B cell (primary cell): Measurements from ENCODE around the gene ARID1A. TPM values are rescaled to one million over a fixed set of nuclear protein-coding genes. Genes with fewer than 3 reads are reported as not detected.
"Not testable (repeated sequence)": the region's sequence is repeated elsewhere in the genome, so short reads cannot be mapped to it uniquely, and the experiment has no call there.

Source experiments
- ATAC-seq: fragments of 200-7000 bp; cut with Tn5 transposase; one replicate; pipeline ENCODE4 v1.10.0; 2021; ENCODE audit warnings: low read depth, mild to moderate bottlenecking, moderate number of reproducible peaks, moderate library complexity
- CTCF ChIA-PET: fragments of 350-600 bp; sonication (Branson Sonifier 250); formaldehyde crosslinking; loops from one replicate; lab custom pipeline; 2021; ENCODE audit warnings: antibody characterized with exemption, inconsistent platforms; lab: Charles Lee
- POLR2A ChIA-PET: fragments of 350-600 bp; sonication (Branson Sonifier 250); formaldehyde crosslinking; loops from one replicate; lab custom pipeline; 2021; ENCODE audit warnings: antibody characterized with exemption; lab: Charles Lee
- DNase-seq: peaks from one replicate; pipeline ENCODE4 v3.0.0; 2013
- H2AFZ ChIP-seq: 2 replicates; pipeline ENCODE4 v1.6.1; 2012; ENCODE audit warnings: mild to moderate bottlenecking, low read depth, low read length; ENCODE audit not compliant: insufficient read depth, poor library complexity, severe bottlenecking
- H3K27ac ChIP-seq, 2 donors: 1 replicate in 1 of 2; 2 replicates in 1 of 2; pipeline ENCODE4 v1.5.1; 2012 to 2013; ENCODE audit warnings: low read length in 2 of 2, mild to moderate bottlenecking in 2 of 2, moderate library complexity in 1 of 2
- H3K27me3 ChIP-seq, 4 experiments: fragments of 200-600 bp in 1 of 4; sonication (generic) in 1 of 4; replicated peaks in 1 of 4; 1 replicate in 2 of 4; 2 replicates in 2 of 4; pipeline versions ENCODE4 v1.6.1 to v1.7.0; 2013 to 2016; ENCODE audit warnings: low read length in 3 of 4, mild to moderate bottlenecking in 2 of 4, mixed read lengths in 1 of 4, moderate library complexity in 1 of 4; ENCODE audit not compliant: insufficient read depth in 4 of 4, control insufficient read depth in 3 of 4; ENCODE audit errors: control extremely low read depth in 1 of 4
- H3K36me3 ChIP-seq, 2 experiments: replicated peaks in 1 of 2; 1 replicate in 1 of 2; 2 replicates in 1 of 2; pipeline versions ENCODE4 v1.6.1 to v1.7.1; 2013; ENCODE audit warnings: low read length in 1 of 2; ENCODE audit not compliant: insufficient read depth in 2 of 2, control insufficient read depth in 1 of 2; ENCODE audit errors: control extremely low read depth in 1 of 2, extremely low read depth in 1 of 2
- H3K4me1 ChIP-seq, 2 donors: fragments of 200-600 bp in 1 of 2; sonication (generic) in 1 of 2; 1 replicate in 1 of 2; 2 replicates in 1 of 2; pipeline versions ENCODE4 v1.5.1 to v1.6.1; 2013 to 2017; ENCODE audit warnings: low read length in 2 of 2; ENCODE audit not compliant: control insufficient read depth in 2 of 2, insufficient read depth in 2 of 2
- H3K4me2 ChIP-seq: replicated peaks from 2 replicates; pipeline ENCODE3; 2012; ENCODE audit warnings: mild to moderate bottlenecking, low read depth, low read length; ENCODE audit not compliant: poor library complexity, severe bottlenecking
- H3K4me3 ChIP-seq, 5 experiments: fragments of 200-600 bp in 1 of 5; sonication (generic) in 1 of 5; 1 replicate in 3 of 5; 2 replicates in 2 of 5; pipeline versions ENCODE4 v1.5.1 to v1.7.0; 2011 to 2016; ENCODE audit warnings: low read length in 4 of 5, mild to moderate bottlenecking in 4 of 5, low read depth in 2 of 5, control low read depth in 1 of 5, moderate library complexity in 1 of 5; ENCODE audit not compliant: insufficient read depth in 1 of 5; ENCODE audit errors: control extremely low read depth in 1 of 5, extremely low read depth in 1 of 5
- H3K79me2 ChIP-seq: fragments of 200-600 bp; sonication (generic); one replicate; pipeline ENCODE4 v1.6.0; 2016; ENCODE audit warnings: low read length; ENCODE audit not compliant: control insufficient read depth, insufficient read depth
- H3K9ac ChIP-seq: fragments of 200-600 bp; sonication (generic); 2 replicates; pipeline ENCODE4 v1.6.1; 2017; ENCODE audit warnings: mild to moderate bottlenecking, low read length, moderate library complexity
- H3K9me3 ChIP-seq, 3 donors: one replicate each; pipeline versions ENCODE4 v1.6.1 to v1.7.1; 2013; ENCODE audit warnings: low read length in 2 of 3; ENCODE audit not compliant: control insufficient read depth in 2 of 3, insufficient read depth in 1 of 3; ENCODE audit errors: control extremely low read depth in 1 of 3
- H4K20me1 ChIP-seq: 2 replicates; pipeline ENCODE4 v1.6.0; 2012; ENCODE audit warnings: mild to moderate bottlenecking, low read length; ENCODE audit not compliant: insufficient read depth, control insufficient read depth, poor library complexity, severe bottlenecking
- H3K27ac Mint-ChIP-seq: one replicate; pipeline ENCODE4 v1.8.0; 2021; ENCODE audit warnings: mixed read lengths
- H3K27me3 Mint-ChIP-seq: one replicate; pipeline ENCODE4 v1.8.0; 2021; ENCODE audit warnings: mixed read lengths
- H3K4me1 Mint-ChIP-seq: one replicate; pipeline ENCODE4 v1.8.0; 2021; ENCODE audit warnings: mixed read lengths
- H3K4me3 Mint-ChIP-seq: one replicate; pipeline ENCODE4 v1.8.0; 2021; ENCODE audit warnings: mixed read lengths
- H3K9me3 Mint-ChIP-seq: one replicate; pipeline ENCODE4 v1.8.0; 2022; ENCODE audit warnings: mixed read lengths; ENCODE audit not compliant: insufficient read depth
- EZH2 ChIP-seq: IDR thresholded peaks from 2 replicates; pipeline ENCODE4 v1.6.1; 2012; ENCODE audit warnings: borderline replicate concordance, low read depth, mild to moderate bottlenecking, moderate library complexity, low read length; ENCODE audit not compliant: insufficient read depth, poor library complexity, severe bottlenecking
- WGBS: methylation state at CpG from one replicate; pipeline ENCODE4 v1.1.5; 2013; ENCODE audit warnings: missing lambda C conversion rate; ENCODE audit not compliant: insufficient coverage; 5-methylcytosine and 5-hydroxymethylcytosine counted together
- intact Hi-C: fragments of 100-400 bp; cut with micrococcal nuclease; formaldehyde crosslinking; loops from one replicate; pipeline ENCODE4 v1.10.0; 2022
- polyA plus RNA-seq: library from polyadenylated mRNA; depleted of rRNA; stranded (reverse); fragments of >200 nt; gene quantifications from 2 replicates; pipeline ENCODE4 v1.2.3, GENCODE V29; 2012
- total RNA-seq, 2 donors: library from RNA; stranded (reverse); fragments of 120-200 nt in 1 of 2; gene quantifications; 1 replicate in 1 of 2; 2 replicates in 1 of 2; pipeline versions ENCODE4 v1.2.3 to v1.2.4, GENCODE V29; 2013 to 2022
- TF ChIP-seq, protein P1 (sequence below): fragments of 200-600 bp; IDR thresholded peaks from one replicate; pipeline ENCODE4 v1.8.0; 2022; ENCODE audit warnings: antibody characterized with exemption, mild to moderate bottlenecking

Gene ARID1A
- total and polyA plus RNA-seq, 2 donors (not counting 1 experiment from before 2014, with no cell fraction given) = 80.7 to 150 TPM

DNA sequence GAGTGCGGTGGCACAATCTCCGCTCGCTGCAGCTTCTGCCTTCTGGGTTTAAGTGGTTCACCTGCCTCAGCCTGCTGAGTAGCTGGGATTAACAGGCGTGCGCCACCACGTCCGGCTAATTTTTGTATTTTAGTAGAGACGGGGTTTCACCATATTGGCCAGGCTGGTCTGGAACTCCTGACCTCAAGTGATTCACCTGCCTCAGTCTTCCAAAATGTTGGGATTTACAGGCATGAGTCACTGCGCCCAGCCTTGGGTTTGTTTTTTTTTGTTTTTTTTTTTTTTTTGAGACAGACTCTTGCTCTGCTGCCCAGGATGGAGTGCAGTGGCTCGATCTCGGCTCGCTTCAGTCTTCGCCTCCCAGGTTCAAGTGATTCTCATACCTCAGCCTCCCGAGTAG is 30.1 kb downstream of the ARID1A start:
- H3K9me3 ChIP-seq, H3K4me3 ChIP-seq, H3K4me3 Mint-ChIP-seq, H3K9me3 Mint-ChIP-seq, DNase-seq, H3K27me3 ChIP-seq, H3K27ac Mint-ChIP-seq, intact Hi-C loops, H3K4me2 ChIP-seq, H3K27ac ChIP-seq, ATAC-seq, H3K9ac ChIP-seq, H2AFZ ChIP-seq, H3K27me3 Mint-ChIP-seq: not testable (repeated sequence)
- peaks cover 64 to 68% of the 10 kb centered on the region in 2 donors for H3K4me1 ChIP-seq
- ChIA-PET CTCF (interaction anchor here (1.2 kb wide), 2 partner anchors 33 to 127 kb away, joined by 4 read pairs; no protein-coding TSS in a partner anchor), POLR2A (interaction anchor here (0.6 to 0.7 kb wide), 2 partner anchors 23 to 1899 kb away, joined by 5 to 6 read pairs; no protein-coding TSS in a partner anchor)
- peaks cover 100% of the 10 kb centered on the region for H3K79me2 ChIP-seq
- 96% methylated on average over 9 of the region's 14 CpGs for WGBS
- peaks cover 82% of the 10 kb centered on the region for H4K20me1 ChIP-seq
- H3K4me1 Mint-ChIP-seq = peaks cover 78% of the 10 kb centered on the region
- peaks cover 3 to 15% of the 10 kb centered on the region in 2 experiments for H3K36me3 ChIP-seq

DNA sequence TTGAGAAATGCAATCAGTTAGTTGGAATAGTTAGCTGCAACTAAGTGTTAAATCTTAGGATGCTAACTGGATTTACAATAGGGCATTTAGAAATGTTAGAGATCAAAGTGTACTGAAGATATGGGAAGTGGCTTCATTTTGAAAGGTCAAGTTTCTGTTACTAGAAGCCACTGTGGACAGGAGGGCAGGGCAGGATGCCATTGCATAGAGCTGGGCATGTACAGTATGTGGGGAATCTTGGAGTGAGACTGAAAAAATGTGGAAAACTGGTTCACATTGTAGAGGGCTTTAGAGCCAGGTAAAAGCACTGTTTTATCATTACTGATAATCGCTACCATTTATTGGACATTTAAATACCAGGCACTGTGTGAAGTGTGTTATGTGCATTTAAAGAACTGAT is 31.0 kb downstream of the ARID1A start:
- no peaks in the 10 kb centered on the region for H3K27me3 ChIP-seq

More for the DNA sequence above, 31.0 kb downstream of the ARID1A start:
- ATAC-seq (no peak), DNase-seq (no peak)
- Histone ChIP-seq H4K20me1 (peaks cover 74% of the 10 kb centered on the region), H3K9me3 (no peaks in the 10 kb centered on the region), H3K4me3 (no peak overlapping the region), H2AFZ (no peak overlapping the region), H3K79me2 (peaks cover 99% of the 10 kb centered on the region), H3K36me3 (peaks cover 3 to 24% of the 10 kb centered on the region in 2 experiments), H3K9ac (no peak overlapping the region), H3K27ac (peak overlapping the region in 1 of 2 donors; percentile 38), H3K4me2 (peak overlapping the region; percentile 4), H3K4me1 (peaks cover 55 to 59% of the 10 kb centered on the region in 2 donors)
- H3K27me3 Mint-ChIP-seq = no peaks in the 10 kb centered on the region
- TF ChIP-seq, protein P1, sequence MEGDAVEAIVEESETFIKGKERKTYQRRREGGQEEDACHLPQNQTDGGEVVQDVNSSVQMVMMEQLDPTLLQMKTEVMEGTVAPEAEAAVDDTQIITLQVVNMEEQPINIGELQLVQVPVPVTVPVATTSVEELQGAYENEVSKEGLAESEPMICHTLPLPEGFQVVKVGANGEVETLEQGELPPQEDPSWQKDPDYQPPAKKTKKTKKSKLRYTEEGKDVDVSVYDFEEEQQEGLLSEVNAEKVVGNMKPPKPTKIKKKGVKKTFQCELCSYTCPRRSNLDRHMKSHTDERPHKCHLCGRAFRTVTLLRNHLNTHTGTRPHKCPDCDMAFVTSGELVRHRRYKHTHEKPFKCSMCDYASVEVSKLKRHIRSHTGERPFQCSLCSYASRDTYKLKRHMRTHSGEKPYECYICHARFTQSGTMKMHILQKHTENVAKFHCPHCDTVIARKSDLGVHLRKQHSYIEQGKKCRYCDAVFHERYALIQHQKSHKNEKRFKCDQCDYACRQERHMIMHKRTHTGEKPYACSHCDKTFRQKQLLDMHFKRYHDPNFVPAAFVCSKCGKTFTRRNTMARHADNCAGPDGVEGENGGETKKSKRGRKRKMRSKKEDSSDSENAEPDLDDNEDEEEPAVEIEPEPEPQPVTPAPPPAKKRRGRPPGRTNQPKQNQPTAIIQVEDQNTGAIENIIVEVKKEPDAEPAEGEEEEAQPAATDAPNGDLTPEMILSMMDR = no peak
- no peak for TF ChIP-seq EZH2
- no peaks in the 10 kb centered on the region for H3K9me3 Mint-ChIP-seq
- intact Hi-C loops = no loop called here
- peak overlapping the region; percentile 11 for H3K4me3 Mint-ChIP-seq
- ChIA-PET POLR2A (no interaction called here), CTCF (interaction anchor here (1.2 to 3.1 kb wide), 4 partner anchors 16 to 128 kb away, joined by 4 to 8 read pairs (median 4); no protein-coding TSS in a partner anchor)
- WGBS = no CpG with 5 or more reads among the region's 1 CpG
- peaks cover 76% of the 10 kb centered on the region for H3K4me1 Mint-ChIP-seq
- H3K27ac Mint-ChIP-seq = peak overlapping the region; percentile 54
